Lung (tissue), 12 donors: Measurements from ENCODE around the gene MPP2. TPM values are rescaled to one million over a fixed set of nuclear protein-coding genes. Genes with fewer than 3 reads are reported as not detected.

Source experiments
- ATAC-seq: fragments of 200-7000 bp; cut with Tn5 transposase; one replicate; pipeline ENCODE4 v1.9.1; 2020; ENCODE audit warnings: moderate number of reproducible peaks; ENCODE audit not compliant: insufficient read depth, low FRiP score
- DNase-seq, 3 donors: peaks; one replicate each; pipeline ENCODE4 v3.0.0-alpha.2; 2013 to 2017
- H3K27ac ChIP-seq, 2 donors: one replicate each; pipeline ENCODE4 v1.5.1; 2013; ENCODE audit warnings: mild to moderate bottlenecking in 2 of 2, moderate library complexity in 2 of 2, control low read depth in 1 of 2, inconsistent platforms in 1 of 2, low read depth in 1 of 2, low read length in 1 of 2
- H3K27me3 ChIP-seq, 3 donors: one replicate each; pipeline ENCODE4 v1.5.1; 2013; ENCODE audit warnings: low read length in 2 of 3; ENCODE audit not compliant: control insufficient read depth in 3 of 3, insufficient read depth in 3 of 3
- H3K36me3 ChIP-seq, 4 donors: one replicate each; pipeline ENCODE4 v1.5.1; 2013; ENCODE audit warnings: low read length in 4 of 4, mild to moderate bottlenecking in 1 of 4, moderate library complexity in 1 of 4; ENCODE audit not compliant: control insufficient read depth in 4 of 4, insufficient read depth in 4 of 4
- H3K4me1 ChIP-seq, 5 donors: one replicate each; pipeline ENCODE4 v1.5.1; 2013; ENCODE audit warnings: low read length in 5 of 5, mild to moderate bottlenecking in 2 of 5, moderate library complexity in 1 of 5; ENCODE audit not compliant: control insufficient read depth in 5 of 5, insufficient read depth in 5 of 5
- H3K4me3 ChIP-seq: one replicate; pipeline ENCODE4 v1.5.1; 2013; ENCODE audit warnings: mild to moderate bottlenecking, control low read depth, moderate library complexity
- H3K9ac ChIP-seq, 2 donors: one replicate each; pipeline ENCODE4 v1.5.1; 2013; ENCODE audit warnings: low read length in 2 of 2, control low read depth in 1 of 2; ENCODE audit not compliant: insufficient read depth in 1 of 2
- H3K9me3 ChIP-seq, 4 donors: one replicate each; pipeline ENCODE4 v1.5.1; 2013; ENCODE audit warnings: low read length in 3 of 4, mild to moderate bottlenecking in 1 of 4, moderate library complexity in 1 of 4; ENCODE audit not compliant: control insufficient read depth in 4 of 4, insufficient read depth in 3 of 4
- WGBS, 2 donors: extraction: QIAGEN DNeasy Blood & Tissue Kit; methylation state at CpG; one replicate each; pipeline ENCODE4 v1.1.7; 2013; 5-methylcytosine and 5-hydroxymethylcytosine counted together
- polyA plus RNA-seq, 2 donors: library from polyadenylated mRNA; stranded (reverse); fragments of 200-250 nt; gene quantifications; one replicate each; pipeline ENCODE4 v1.2.1, GENCODE V29; 2013
- total RNA-seq, 2 donors: library from RNA; depleted of rRNA in 1 of 2; stranded (reverse); fragments of >200 nt in 1 of 2; gene quantifications; one replicate each; pipeline ENCODE4 v1.2.1, GENCODE V29; 2014 to 2021
- TF ChIP-seq, protein P1 (sequence below): IDR thresholded peaks from 2 replicates; pipeline ENCODE4 v1.5.1; 2012; ENCODE audit warnings: mild to moderate bottlenecking; ENCODE audit errors: control extremely low read depth, extremely low read depth
- donor health status: control.
- donor health status: control.
- donor health status: Bipolar disorder and iron deficiency.
- donor health status: healthy.
- donor health status: DM: yes; HTN: yes; CAD: no.

Gene MPP2
- total and polyA plus RNA-seq, 4 donors = 0.24 to 1.3 (median 0.69) TPM

GRCh38 chr17:43901861-43902589 is 5.3 kb downstream of the MPP2 start:
- peaks cover 0 to 8% (median 6%) of the 10 kb centered on the region in 3 donors for H3K27me3 ChIP-seq
- ATAC-seq = no peak

DNA sequence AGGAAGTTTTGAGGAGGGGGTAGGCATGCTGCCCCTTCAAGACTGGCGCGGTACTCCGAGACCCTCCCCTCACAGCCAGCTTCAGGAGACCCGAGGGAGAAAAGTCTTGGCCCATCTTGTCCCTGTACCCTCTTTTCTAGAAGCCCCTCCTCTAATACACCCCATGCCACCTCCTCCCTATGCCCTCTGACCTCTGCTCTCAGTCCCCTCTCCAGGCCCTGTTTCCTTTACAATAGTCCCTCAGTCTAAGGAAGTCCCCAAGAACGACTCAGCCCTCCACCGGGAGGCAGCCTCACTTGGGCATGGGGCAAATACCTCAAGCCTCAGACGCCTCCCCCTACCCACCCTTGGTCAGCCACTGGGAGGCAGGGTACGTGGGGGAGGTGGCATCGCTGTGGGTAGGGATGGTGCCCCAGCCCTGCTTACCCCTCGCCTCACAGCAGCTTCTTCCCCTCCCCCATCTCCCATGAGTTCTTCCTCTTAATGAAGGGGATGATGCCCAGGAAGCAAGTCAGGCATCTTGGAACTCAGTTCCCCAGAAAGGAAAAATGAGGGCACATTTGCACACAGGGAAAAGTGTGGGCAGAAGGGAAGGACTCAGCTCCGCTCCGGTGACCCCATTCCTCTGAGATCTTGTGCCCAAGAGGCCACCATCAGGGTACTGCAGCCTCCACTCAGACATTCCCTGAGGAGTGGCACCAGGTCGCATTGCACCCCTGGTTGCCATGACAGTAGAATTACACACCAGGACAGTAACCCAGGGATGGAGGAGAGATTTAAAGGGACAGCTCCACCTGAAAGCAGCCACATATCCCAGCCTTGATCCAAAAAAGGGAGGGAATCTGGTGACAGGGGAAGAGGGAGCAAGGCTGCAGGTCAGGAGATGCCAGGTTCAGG is 6.2 kb downstream of the MPP2 start:
- Histone ChIP-seq H3K27me3 (peaks cover 0 to 6% (median 5%) of the 10 kb centered on the region in 3 donors), H3K36me3 (no peaks in the 10 kb centered on the region), H3K27ac (no peak overlapping the region), H3K9me3 (no peaks in the 10 kb centered on the region), H3K4me3 (no peak overlapping the region), H3K9ac (no peak overlapping the region), H3K4me1 (peaks cover 0 to 20% (median 10%) of the 10 kb centered on the region in 5 donors)
- 34 to 38% methylated on average over 12 to 13 of the region's 13 CpGs for WGBS, 2 donors
- DNase-seq (no peak), ATAC-seq (no peak)
- TF ChIP-seq, protein P1, sequence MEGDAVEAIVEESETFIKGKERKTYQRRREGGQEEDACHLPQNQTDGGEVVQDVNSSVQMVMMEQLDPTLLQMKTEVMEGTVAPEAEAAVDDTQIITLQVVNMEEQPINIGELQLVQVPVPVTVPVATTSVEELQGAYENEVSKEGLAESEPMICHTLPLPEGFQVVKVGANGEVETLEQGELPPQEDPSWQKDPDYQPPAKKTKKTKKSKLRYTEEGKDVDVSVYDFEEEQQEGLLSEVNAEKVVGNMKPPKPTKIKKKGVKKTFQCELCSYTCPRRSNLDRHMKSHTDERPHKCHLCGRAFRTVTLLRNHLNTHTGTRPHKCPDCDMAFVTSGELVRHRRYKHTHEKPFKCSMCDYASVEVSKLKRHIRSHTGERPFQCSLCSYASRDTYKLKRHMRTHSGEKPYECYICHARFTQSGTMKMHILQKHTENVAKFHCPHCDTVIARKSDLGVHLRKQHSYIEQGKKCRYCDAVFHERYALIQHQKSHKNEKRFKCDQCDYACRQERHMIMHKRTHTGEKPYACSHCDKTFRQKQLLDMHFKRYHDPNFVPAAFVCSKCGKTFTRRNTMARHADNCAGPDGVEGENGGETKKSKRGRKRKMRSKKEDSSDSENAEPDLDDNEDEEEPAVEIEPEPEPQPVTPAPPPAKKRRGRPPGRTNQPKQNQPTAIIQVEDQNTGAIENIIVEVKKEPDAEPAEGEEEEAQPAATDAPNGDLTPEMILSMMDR = no peak

More at GRCh38 chr17:43901861-43902589, 5.3 kb downstream of the MPP2 start:
- Histone ChIP-seq H3K4me3 (no peak overlapping the region), H3K9me3 (no peaks in the 10 kb centered on the region), H3K9ac (no peak overlapping the region), H3K4me1 (peaks cover 0 to 25% (median 17%) of the 10 kb centered on the region in 5 donors), H3K27ac (no peak overlapping the region), H3K36me3 (no peaks in the 10 kb centered on the region)
- 70 to 77% methylated on average over 7 of the region's 7 CpGs for WGBS, 2 donors
- no peak for DNase-seq
- TF ChIP-seq, protein P1 = no peak

DNA sequence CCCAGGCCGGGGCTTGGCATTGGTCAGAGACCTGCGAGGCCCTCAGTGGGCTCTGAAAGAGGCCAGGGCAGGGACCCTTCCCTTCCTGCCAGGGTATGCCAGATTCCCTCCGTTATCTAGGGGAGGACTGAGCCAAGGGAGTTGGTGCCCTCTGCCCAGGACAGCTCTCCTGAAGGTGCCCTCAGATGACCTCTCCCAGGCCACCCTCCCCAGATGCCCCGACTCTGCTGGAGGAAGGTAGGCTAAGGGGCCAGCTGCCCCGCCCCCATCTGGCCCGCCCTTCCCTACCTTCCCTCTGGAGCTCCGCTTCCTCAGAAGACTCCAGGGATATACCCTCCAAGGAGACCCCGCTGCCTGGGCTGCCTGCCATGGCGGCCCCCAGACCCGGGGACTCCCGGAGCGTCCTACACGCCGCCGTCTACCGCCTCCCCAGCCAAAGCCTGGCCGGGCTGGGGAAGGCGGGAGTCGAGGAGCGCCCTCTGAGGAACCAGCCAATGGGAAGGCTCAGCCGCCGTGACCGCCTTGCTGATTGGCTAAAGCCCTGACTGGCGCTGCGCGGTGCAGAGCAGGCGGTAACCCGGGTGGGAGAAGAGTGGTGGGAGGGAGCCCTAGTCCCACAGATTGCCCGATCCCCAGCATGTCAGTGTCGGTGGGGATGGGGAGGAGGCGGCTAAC is 7.0 kb downstream of the MPP2 start:
- TF ChIP-seq, protein P1 = no peak
- DNase-seq = peak; percentile 92 to 93 (median 93)
- Histone ChIP-seq H3K9ac (peak overlapping the region in 1 of 2 donors; percentile 49), H3K4me3 (no peak overlapping the region), H3K36me3 (no peaks in the 10 kb centered on the region), H3K4me1 (peaks cover 0 to 14% (median 6%) of the 10 kb centered on the region in 5 donors), H3K27me3 (peaks cover 0 to under 1% (median 0%) of the 10 kb centered on the region in 3 donors), H3K9me3 (no peaks in the 10 kb centered on the region), H3K27ac (no peak overlapping the region)
- WGBS, 2 donors = 4 to 5% methylated on average over 29 to 31 of the region's 31 CpGs
- peak; percentile 91 for ATAC-seq
